Neural progenitor cell (in vitro differentiated cells): Measurements from ENCODE around the gene WLS. TPM values are rescaled to one million over a fixed set of nuclear protein-coding genes. Genes with fewer than 3 reads are reported as not detected.

ENCODE experiments used
- DNase-seq: peaks from one replicate; pipeline ENCODE4 v3.0.0-alpha.2; 2016; ENCODE audit warnings: low spot score
- H2AFZ ChIP-seq: fragments of 200-600 bp; sonication (generic); replicated peaks from 2 replicates; pipeline ENCODE4 v1.6.1; 2016; ENCODE audit warnings: antibody characterized with exemption
- H3F3A ChIP-seq: fragments of 200-600 bp; sonication (generic); 2 replicates; pipeline ENCODE4 v1.6.1; 2016; ENCODE audit warnings: antibody characterized with exemption, low read depth
- H3K27ac ChIP-seq: fragments of 200-600 bp; sonication (generic); 2 replicates; pipeline ENCODE4 v1.5.1; 2016; ENCODE audit warnings: mild to moderate bottlenecking
- H3K27me3 ChIP-seq: fragments of 200-600 bp; sonication (generic); 2 replicates; pipeline ENCODE4 v1.6.1; 2016; ENCODE audit warnings: mild to moderate bottlenecking, moderate library complexity
- H3K36me3 ChIP-seq: fragments of 200-600 bp; sonication (generic); 2 replicates; pipeline ENCODE4 v1.5.1; 2016
- H3K4me1 ChIP-seq: fragments of 200-600 bp; sonication (generic); 2 replicates; pipeline ENCODE4 v1.6.1; 2016; ENCODE audit warnings: mixed run types
- H3K4me2 ChIP-seq: fragments of 200-600 bp; sonication (generic); 2 replicates; pipeline ENCODE4 v1.6.1; 2016
- H3K4me3 ChIP-seq: fragments of 200-600 bp; sonication (generic); 2 replicates; pipeline ENCODE4 v1.5.1; 2016
- H3K79me2 ChIP-seq: fragments of 200-600 bp; sonication (generic); 2 replicates; pipeline ENCODE4 v1.6.1; 2016; ENCODE audit warnings: low read depth
- H3K9ac ChIP-seq: fragments of 200-600 bp; sonication (generic); 2 replicates; pipeline ENCODE4 v1.6.1; 2016
- H3K9me3 ChIP-seq: fragments of 200-600 bp; sonication (generic); 2 replicates; pipeline ENCODE4 v1.5.1; 2016; ENCODE audit warnings: low read depth
- H4K20me1 ChIP-seq: fragments of 200-600 bp; sonication (generic); 2 replicates; pipeline ENCODE4 v1.6.1; 2016; ENCODE audit warnings: low read depth
- H3K27ac Mint-ChIP-seq: 3 replicates; pipeline ENCODE4 v1.8.0; 2021; ENCODE audit warnings: mixed read lengths
- H3K27me3 Mint-ChIP-seq: 2 replicates; pipeline ENCODE4 v1.8.0; 2022; ENCODE audit warnings: low read depth, mild to moderate bottlenecking, inconsistent platforms, moderate library complexity, mixed read lengths; ENCODE audit not compliant: insufficient read depth
- H3K36me3 Mint-ChIP-seq: 3 replicates; pipeline ENCODE4 v1.8.0; 2021; ENCODE audit warnings: mixed read lengths
- H3K4me1 Mint-ChIP-seq: 3 replicates; pipeline ENCODE4 v1.8.0; 2021; ENCODE audit warnings: mixed read lengths
- H3K4me3 Mint-ChIP-seq: 3 replicates; pipeline ENCODE4 v1.8.0; 2021; ENCODE audit warnings: mild to moderate bottlenecking, moderate library complexity, mixed read lengths
- H3K9me3 Mint-ChIP-seq: 3 replicates; pipeline ENCODE4 v1.8.0; 2020; ENCODE audit warnings: mixed read lengths
- CTCF ChIP-seq: fragments of 200-600 bp; sonication (generic); IDR thresholded peaks from 2 replicates; pipeline ENCODE4 v1.5.1; 2017; ENCODE audit warnings: antibody characterized with exemption, mild to moderate bottlenecking
- EZH2 ChIP-seq: fragments of 200-600 bp; sonication (generic); IDR thresholded peaks from 2 replicates; pipeline ENCODE4 v1.6.1; 2017; ENCODE audit warnings: antibody characterized with exemption, mild to moderate bottlenecking, moderate library complexity
- EZH2phosphoT487 ChIP-seq: fragments of 200-600 bp; sonication (generic); IDR thresholded peaks from 2 replicates; pipeline ENCODE4 v1.6.1; 2017; ENCODE audit warnings: antibody characterized with exemption
- total RNA-seq: library from RNA; depleted of rRNA; stranded (reverse); fragments of >200 nt; gene quantifications from 2 replicates; pipeline ENCODE4 v1.2.3, GENCODE V29; 2015; ENCODE audit warnings: low replicate concordance

Gene WLS
- total RNA-seq, 1 donor from 2014 or later = 259 TPM

DNA sequence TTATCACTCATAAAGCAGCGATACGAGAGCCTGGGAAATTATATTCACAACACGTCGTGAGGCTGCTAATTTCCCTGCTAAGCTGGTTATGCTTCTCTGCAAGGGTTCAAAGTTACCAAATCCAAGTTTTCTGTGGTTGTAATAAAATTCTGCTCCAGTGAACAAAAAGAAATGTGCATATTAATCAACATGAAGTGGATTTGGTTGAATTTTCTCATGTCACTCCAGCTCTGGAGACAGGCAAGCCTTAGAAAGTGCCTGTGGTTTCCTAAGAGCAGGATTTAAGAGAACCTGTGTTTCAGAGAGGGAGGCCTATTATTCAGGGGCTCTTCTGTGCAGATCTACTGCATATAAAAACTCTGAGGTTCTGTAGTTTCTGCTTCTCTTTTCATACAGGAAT, 87.5 kb downstream of the WLS start:
- TF ChIP-seq EZH2 (no peak), EZH2phosphoT487 (no peak), CTCF (no peak)
- Mint-ChIP-seq H3K4me3 (no peak overlapping the region), H3K27me3 (peaks cover 6% of the 10 kb centered on the region), H3K27ac (peak overlapping the region; percentile 18), H3K4me1 (peaks cover 72% of the 10 kb centered on the region), H3K9me3 (no peaks in the 10 kb centered on the region), H3K36me3 (peaks cover 56% of the 10 kb centered on the region)
- DNase-seq = no peak
- H3K9me3 ChIP-seq = no peaks in the 10 kb centered on the region
- H4K20me1 ChIP-seq = peaks cover 24% of the 10 kb centered on the region
- H3K36me3 ChIP-seq = no peaks in the 10 kb centered on the region
- no peak overlapping the region for H3K9ac ChIP-seq
- H3K27ac ChIP-seq = no peak overlapping the region
- no peak overlapping the region for H3K4me2 ChIP-seq
- no peaks in the 10 kb centered on the region for H3K79me2 ChIP-seq
- H3K4me1 ChIP-seq = peaks cover 16% of the 10 kb centered on the region
- no peaks in the 10 kb centered on the region for H3K27me3 ChIP-seq
- no peak overlapping the region for H2AFZ ChIP-seq
- H3F3A ChIP-seq = peaks cover 22% of the 10 kb centered on the region
- H3K4me3 ChIP-seq = no peak overlapping the region

- DNase-seq = no peak
- no peak overlapping the region for H3K27ac Mint-ChIP-seq
- peaks cover 75% of the 10 kb centered on the region for H3K4me1 Mint-ChIP-seq
- H3K9me3 Mint-ChIP-seq = no peaks in the 10 kb centered on the region
- peaks cover 6% of the 10 kb centered on the region for H3K27me3 Mint-ChIP-seq
- Histone ChIP-seq H3K27ac (no peak overlapping the region), H3K79me2 (no peaks in the 10 kb centered on the region), H3K9ac (no peak overlapping the region), H3K36me3 (no peaks in the 10 kb centered on the region), H2AFZ (no peak overlapping the region), H3F3A (peaks cover 22% of the 10 kb centered on the region), H3K27me3 (no peaks in the 10 kb centered on the region), H4K20me1 (peaks cover 29% of the 10 kb centered on the region), H3K4me1 (peaks cover 16% of the 10 kb centered on the region), H3K4me3 (no peak overlapping the region), H3K4me2 (no peak overlapping the region), H3K9me3 (no peaks in the 10 kb centered on the region)
- no peak for TF ChIP-seq EZH2
- TF ChIP-seq CTCF = no peak
- TF ChIP-seq EZH2phosphoT487 = no peak
- H3K4me3 Mint-ChIP-seq = no peak overlapping the region
- peaks cover 52% of the 10 kb centered on the region for H3K36me3 Mint-ChIP-seq
Observed at GRCh38 chr1:68143633-68144032, 88.7 kb downstream of the WLS start.

GRCh38 chr1:68142461-68142860, 89.9 kb downstream of the WLS start:
- no peak for TF ChIP-seq EZH2
- TF ChIP-seq CTCF = no peak
- no peak for TF ChIP-seq EZH2phosphoT487
- no peak for DNase-seq
- no peaks in the 10 kb centered on the region for H3K9me3 ChIP-seq
- H3K4me1 Mint-ChIP-seq = peaks cover 72% of the 10 kb centered on the region
- H3K27ac Mint-ChIP-seq = peak overlapping the region; percentile 98
- no peaks in the 10 kb centered on the region for H3K36me3 ChIP-seq
- no peak overlapping the region for H3K4me3 ChIP-seq
- peak overlapping the region; percentile 60 for H3K4me3 Mint-ChIP-seq
- no peaks in the 10 kb centered on the region for H3K9me3 Mint-ChIP-seq
- H4K20me1 ChIP-seq = peaks cover 29% of the 10 kb centered on the region
- H2AFZ ChIP-seq = no peak overlapping the region
- H3K79me2 ChIP-seq = no peaks in the 10 kb centered on the region
- no peak overlapping the region for H3K27ac ChIP-seq
- peaks cover 16% of the 10 kb centered on the region for H3K4me1 ChIP-seq
- H3K27me3 ChIP-seq = no peaks in the 10 kb centered on the region
- peaks cover 9% of the 10 kb centered on the region for H3K27me3 Mint-ChIP-seq
- H3K9ac ChIP-seq = no peak overlapping the region
- no peak overlapping the region for H3K4me2 ChIP-seq
- H3K36me3 Mint-ChIP-seq = peaks cover 53% of the 10 kb centered on the region
- H3F3A ChIP-seq = peaks cover 22% of the 10 kb centered on the region
